ENCODE measurements around the gene LMX1A.

GRCh38 chr1:165350840-165351239, 5.7 kb downstream of the LMX1A start:
- TF ChIP-seq CTCF (IDR thresholded peaks at IDR 0.05; ENCODE audit: insufficient read depth, low read length) (no peak), REST (IDR thresholded peaks at IDR 0.05; ENCODE audit: insufficient replicate concordance, low read depth) (no peak), POLR2AphosphoS5 (IDR thresholded peaks at IDR 0.05; ENCODE audit: low read depth) (no peak), SPI1 (IDR thresholded peaks at IDR 0.05; ENCODE audit: borderline replicate concordance, low read depth) (no peak)
